Measurements from ENCODE around the gene SPOCK1.

GRCh38 chr5:137097203-137097602 lies 401.9 kb downstream of the SPOCK1 start:
- TF ChIP-seq POLR2AphosphoS5 (IDR thresholded peaks at IDR 0.05) (no peak), POLR2A (IDR thresholded peaks at IDR 0.05) (no peak), CTCF (IDR thresholded peaks at IDR 0.05) (no peak), EP300 (IDR thresholded peaks at IDR 0.05; ENCODE audit: low read depth) (no peak)

Data from transverse colon (tissue), 4 donors.